ENCODE data around the gene FAM78A. TPM values are rescaled to one million over a fixed set of nuclear protein-coding genes. Genes with fewer than 3 reads are reported as not detected.

The FAM78A gene
- total and polyA plus RNA-seq, 2 donors (not counting 1 experiment from before 2014, with no cell fraction given) = 42.9 to 58.3 TPM

DNA sequence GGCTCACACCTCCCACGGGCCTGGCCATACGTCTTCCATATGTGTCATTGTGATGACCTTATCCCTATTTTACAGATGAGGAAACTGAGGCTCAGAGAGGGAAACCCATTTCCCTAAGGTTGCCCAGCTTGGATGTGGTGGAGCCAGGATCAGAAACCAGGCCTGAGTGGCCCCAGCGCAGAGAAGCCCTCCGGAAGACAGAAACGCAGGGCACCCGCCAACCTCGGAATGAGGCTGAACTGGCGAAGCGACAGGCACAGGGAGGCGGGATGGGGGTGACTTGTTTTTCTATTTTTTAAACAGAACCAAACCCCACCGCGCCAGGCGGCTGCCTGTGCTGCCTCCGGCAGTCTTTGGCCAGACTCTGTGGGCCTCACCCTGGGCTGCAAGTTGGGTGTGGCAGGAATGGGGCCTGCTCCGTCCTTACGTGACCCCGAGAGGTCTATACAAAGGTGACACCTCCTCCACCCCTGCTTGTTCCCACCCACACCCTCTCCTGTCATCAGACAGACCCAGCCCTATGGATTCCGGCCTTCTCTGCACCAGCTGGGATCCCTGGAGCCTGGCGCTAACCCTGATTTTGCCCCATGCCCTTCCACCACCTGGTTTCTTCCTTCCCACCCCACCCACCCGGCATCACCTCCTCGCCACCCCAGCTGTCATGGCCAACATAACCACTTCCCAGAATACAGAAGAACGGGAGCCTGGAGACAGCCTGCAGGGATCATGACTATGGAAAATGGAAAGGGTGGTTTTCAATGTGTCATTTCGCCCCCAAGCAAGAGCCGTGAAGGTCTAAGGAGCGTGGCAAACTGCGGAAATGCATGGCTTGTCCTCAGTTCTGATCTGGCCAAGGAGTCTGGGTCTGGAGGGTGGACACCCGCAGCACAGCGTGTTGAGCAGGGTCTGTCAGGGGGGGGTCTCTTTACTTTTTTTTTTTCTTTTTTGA is 36.8 kb upstream of the FAM78A start:
- WGBS (ENCODE audit: insufficient coverage) = 97% methylated on average over 19 of the region's 28 CpGs
- no peaks in the 10 kb centered on the region for H3K9me3 Mint-ChIP-seq (ENCODE audit: insufficient read depth)
- Histone ChIP-seq H3K27me3 (replicated peaks in 1 of 4; ENCODE audit: control extremely low read depth in 1 of 4, control insufficient read depth in 3 of 4, insufficient read depth in 4 of 4, low read length in 3 of 4) (peaks cover 0 to 6% (median 0%) of the 10 kb centered on the region in 4 experiments), H3K27ac (ENCODE audit: low read length in 2 of 2) (no peak overlapping the region), H3K4me2 (replicated peaks; ENCODE audit: low read depth, low read length, poor library complexity, severe bottlenecking) (no peak overlapping the region), H3K36me3 (replicated peaks in 1 of 2; ENCODE audit: control extremely low read depth in 1 of 2, control insufficient read depth in 1 of 2, extremely low read depth in 1 of 2, insufficient read depth in 2 of 2, low read length in 1 of 2) (no peaks in the 10 kb centered on the region), H4K20me1 (ENCODE audit: control insufficient read depth, insufficient read depth, low read length, poor library complexity, severe bottlenecking) (no peaks in the 10 kb centered on the region), H3K4me3 (ENCODE audit: control extremely low read depth in 1 of 5, extremely low read depth in 1 of 5, insufficient read depth in 1 of 5, low read depth in 2 of 5, low read length in 4 of 5) (no peak overlapping the region), H3K9me3 (ENCODE audit: control extremely low read depth in 1 of 3, control insufficient read depth in 2 of 3, insufficient read depth in 1 of 3, low read length in 2 of 3) (peaks cover 0 to 8% (median 0%) of the 10 kb centered on the region in 3 donors), H3K9ac (ENCODE audit: low read length) (no peak overlapping the region), H3K79me2 (ENCODE audit: control insufficient read depth, insufficient read depth, low read length) (no peaks in the 10 kb centered on the region), H2AFZ (ENCODE audit: insufficient read depth, low read depth, low read length, poor library complexity, severe bottlenecking) (no peak overlapping the region), H3K4me1 (ENCODE audit: control insufficient read depth in 2 of 2, insufficient read depth in 2 of 2, low read length in 2 of 2) (peaks cover 5 to 7% of the 10 kb centered on the region in 2 donors)
- DNase-seq (no peak), ATAC-seq (ENCODE audit: low read depth) (no peak)
- H3K4me3 Mint-ChIP-seq = no peak overlapping the region
- peaks cover 3% of the 10 kb centered on the region for H3K27me3 Mint-ChIP-seq
- intact Hi-C loops (cut with micrococcal nuclease) = no loop called here
- H3K4me1 Mint-ChIP-seq = peaks cover 8% of the 10 kb centered on the region
- no peak overlapping the region for H3K27ac Mint-ChIP-seq
- ChIA-PET POLR2A (interaction anchor here (0.7 kb wide), 1 partner anchor 144 kb away, joined by 3 read pairs; no protein-coding TSS in a partner anchor), CTCF (no interaction called here)
- no peak for TF ChIP-seq EZH2 (IDR thresholded peaks at IDR 0.05; ENCODE audit: borderline replicate concordance, insufficient read depth, low read depth, low read length, poor library complexity, severe bottlenecking)
- TF ChIP-seq, protein P1, sequence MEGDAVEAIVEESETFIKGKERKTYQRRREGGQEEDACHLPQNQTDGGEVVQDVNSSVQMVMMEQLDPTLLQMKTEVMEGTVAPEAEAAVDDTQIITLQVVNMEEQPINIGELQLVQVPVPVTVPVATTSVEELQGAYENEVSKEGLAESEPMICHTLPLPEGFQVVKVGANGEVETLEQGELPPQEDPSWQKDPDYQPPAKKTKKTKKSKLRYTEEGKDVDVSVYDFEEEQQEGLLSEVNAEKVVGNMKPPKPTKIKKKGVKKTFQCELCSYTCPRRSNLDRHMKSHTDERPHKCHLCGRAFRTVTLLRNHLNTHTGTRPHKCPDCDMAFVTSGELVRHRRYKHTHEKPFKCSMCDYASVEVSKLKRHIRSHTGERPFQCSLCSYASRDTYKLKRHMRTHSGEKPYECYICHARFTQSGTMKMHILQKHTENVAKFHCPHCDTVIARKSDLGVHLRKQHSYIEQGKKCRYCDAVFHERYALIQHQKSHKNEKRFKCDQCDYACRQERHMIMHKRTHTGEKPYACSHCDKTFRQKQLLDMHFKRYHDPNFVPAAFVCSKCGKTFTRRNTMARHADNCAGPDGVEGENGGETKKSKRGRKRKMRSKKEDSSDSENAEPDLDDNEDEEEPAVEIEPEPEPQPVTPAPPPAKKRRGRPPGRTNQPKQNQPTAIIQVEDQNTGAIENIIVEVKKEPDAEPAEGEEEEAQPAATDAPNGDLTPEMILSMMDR (IDR thresholded peaks at IDR 0.05) = no peak

DNA sequence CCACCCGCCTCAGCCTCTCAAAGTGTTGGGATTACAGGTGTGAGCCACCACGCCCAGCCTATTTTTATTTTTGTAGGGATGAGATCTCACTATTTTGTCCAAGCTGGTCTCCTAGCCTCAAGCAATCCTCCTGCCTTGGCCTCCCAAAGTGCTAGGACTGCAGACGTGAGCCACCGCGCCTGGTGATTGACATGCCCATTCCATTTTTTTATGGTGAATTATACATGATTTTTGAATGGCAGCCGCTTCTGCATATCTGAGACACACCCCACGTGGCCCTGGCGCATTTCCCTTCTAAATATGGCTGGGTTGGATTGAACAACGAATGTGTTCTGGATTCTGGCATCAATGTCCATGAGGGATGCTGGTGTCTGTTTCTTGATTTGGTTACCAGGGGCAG is 35.9 kb upstream of the FAM78A start:
- H3K4me3 ChIP-seq (ENCODE audit: control extremely low read depth in 1 of 5, extremely low read depth in 1 of 5, insufficient read depth in 1 of 5, low read depth in 2 of 5, low read length in 4 of 5) = no peak overlapping the region
- WGBS (ENCODE audit: insufficient coverage) = 92% methylated on average over 2 of the region's 9 CpGs
- no peaks in the 10 kb centered on the region for H3K36me3 ChIP-seq (replicated peaks in 1 of 2; ENCODE audit: control extremely low read depth in 1 of 2, control insufficient read depth in 1 of 2, extremely low read depth in 1 of 2, insufficient read depth in 2 of 2, low read length in 1 of 2)
- DNase-seq (no peak), ATAC-seq (ENCODE audit: low read depth) (no peak)
- Mint-ChIP-seq H3K27ac (no peak overlapping the region), H3K27me3 (peaks cover 3% of the 10 kb centered on the region), H3K4me3 (no peak overlapping the region), H3K9me3 (ENCODE audit: insufficient read depth) (no peaks in the 10 kb centered on the region), H3K4me1 (peaks cover 8% of the 10 kb centered on the region)
- intact Hi-C loops (cut with micrococcal nuclease) = no loop called here
- ChIA-PET CTCF (no interaction called here), POLR2A (no interaction called here)
- peaks cover 0 to 6% (median 0%) of the 10 kb centered on the region in 4 experiments for H3K27me3 ChIP-seq (replicated peaks in 1 of 4; ENCODE audit: control extremely low read depth in 1 of 4, control insufficient read depth in 3 of 4, insufficient read depth in 4 of 4, low read length in 3 of 4)
- no peaks in the 10 kb centered on the region for H3K79me2 ChIP-seq (ENCODE audit: control insufficient read depth, insufficient read depth, low read length)
- no peak overlapping the region for H3K4me2 ChIP-seq (replicated peaks; ENCODE audit: low read depth, low read length, poor library complexity, severe bottlenecking)
- H3K4me1 ChIP-seq (ENCODE audit: control insufficient read depth in 2 of 2, insufficient read depth in 2 of 2, low read length in 2 of 2) = peaks cover 5 to 7% of the 10 kb centered on the region in 2 donors
- TF ChIP-seq, protein P1 (IDR thresholded peaks at IDR 0.05) = no peak
- TF ChIP-seq EZH2 (IDR thresholded peaks at IDR 0.05; ENCODE audit: borderline replicate concordance, insufficient read depth, low read depth, low read length, poor library complexity, severe bottlenecking) = no peak
- no peak overlapping the region for H2AFZ ChIP-seq (ENCODE audit: insufficient read depth, low read depth, low read length, poor library complexity, severe bottlenecking)
- peaks cover 0 to 8% (median 0%) of the 10 kb centered on the region in 3 donors for H3K9me3 ChIP-seq (ENCODE audit: control extremely low read depth in 1 of 3, control insufficient read depth in 2 of 3, insufficient read depth in 1 of 3, low read length in 2 of 3)
- no peak overlapping the region for H3K27ac ChIP-seq (ENCODE audit: low read length in 2 of 2)
- no peak overlapping the region for H3K9ac ChIP-seq (ENCODE audit: low read length)
- H4K20me1 ChIP-seq (ENCODE audit: control insufficient read depth, insufficient read depth, low read length, poor library complexity, severe bottlenecking) = no peaks in the 10 kb centered on the region

All from B cell (primary cell).